ENCODE results near the gene RENBP. TPM values are rescaled to one million over a fixed set of nuclear protein-coding genes. Genes with fewer than 3 reads are reported as not detected.

The RENBP gene
- total RNA-seq, 2 donors from 2014 or later, result 12.0 to 17.5 TPM

- no peak for TF ChIP-seq CTCF (conservative IDR thresholded peaks at IDR 0.05)
- H3K4me3 ChIP-seq (ENCODE audit: low read length), result peak overlapping the region; percentile 85
- WGBS, 2 experiments (ENCODE audit: insufficient coverage in 1 of 2, insufficient read length in 1 of 2), result 1 to 4% methylated on average over 13 to 33 of the region's 33 CpGs
- Mint-ChIP-seq H3K4me3 (peak overlapping the region; percentile 79), H3K9me3 (peaks cover 71% of the 10 kb centered on the region), H3K27me3 (ENCODE audit: insufficient read depth) (peaks cover 1% of the 10 kb centered on the region), H3K4me1 (peaks cover 5% of the 10 kb centered on the region), H3K27ac (peak overlapping the region; percentile 58), H3K36me3 (ENCODE audit: low read depth) (peaks cover 14% of the 10 kb centered on the region)
- DNase-seq, result no peak
- no peaks in the 10 kb centered on the region for H3K4me1 ChIP-seq (ENCODE audit: control insufficient read depth, insufficient read depth, low read length)
- H3K27me3 ChIP-seq (ENCODE audit: control insufficient read depth, insufficient read depth, low read length, poor library complexity, severe bottlenecking), result no peaks in the 10 kb centered on the region
- peaks cover 8% of the 10 kb centered on the region for H3K36me3 ChIP-seq (ENCODE audit: control insufficient read depth, insufficient read depth, low read length)
- H3K9me3 ChIP-seq (ENCODE audit: control insufficient read depth, low read length), result no peaks in the 10 kb centered on the region
- no peak overlapping the region for H3K27ac ChIP-seq (ENCODE audit: low read depth, low read length)
- peak overlapping the region; percentile 38 for H3K9ac ChIP-seq (ENCODE audit: extremely low read depth, low read length, poor library complexity, severe bottlenecking)
Measured at GRCh38 chrX:153934148-153934761, 10.2 kb downstream of the RENBP start.

GRCh38 chrX:153933748-153934147 is 10.7 kb downstream of the RENBP start:
- Mint-ChIP-seq H3K27ac (peak overlapping the region; percentile 48), H3K4me3 (peak overlapping the region; percentile 79), H3K9me3 (peaks cover 72% of the 10 kb centered on the region), H3K4me1 (peaks cover 5% of the 10 kb centered on the region), H3K36me3 (ENCODE audit: low read depth) (peaks cover 15% of the 10 kb centered on the region), H3K27me3 (ENCODE audit: insufficient read depth) (peaks cover 1% of the 10 kb centered on the region)
- H3K9me3 ChIP-seq (ENCODE audit: control insufficient read depth, low read length), result no peaks in the 10 kb centered on the region
- no peak for TF ChIP-seq CTCF (conservative IDR thresholded peaks at IDR 0.05)
- H3K36me3 ChIP-seq (ENCODE audit: control insufficient read depth, insufficient read depth, low read length), result peaks cover 8% of the 10 kb centered on the region
- WGBS, 2 experiments (ENCODE audit: insufficient coverage in 1 of 2, insufficient read length in 1 of 2), result 66 to 90% methylated on average over 2 to 5 of the region's 7 CpGs
- no peak overlapping the region for H3K27ac ChIP-seq (ENCODE audit: low read depth, low read length)
- peak overlapping the region; percentile 85 for H3K4me3 ChIP-seq (ENCODE audit: low read length)
- H3K27me3 ChIP-seq (ENCODE audit: control insufficient read depth, insufficient read depth, low read length, poor library complexity, severe bottlenecking), result no peaks in the 10 kb centered on the region
- H3K4me1 ChIP-seq (ENCODE audit: control insufficient read depth, insufficient read depth, low read length), result no peaks in the 10 kb centered on the region
- no peak for DNase-seq
- H3K9ac ChIP-seq (ENCODE audit: extremely low read depth, low read length, poor library complexity, severe bottlenecking), result peak overlapping the region; percentile 38

GRCh38 chrX:153932220-153932915 is 12.1 kb downstream of the RENBP start:
- no peak overlapping the region for H3K4me3 ChIP-seq (ENCODE audit: low read length)
- peaks cover 8% of the 10 kb centered on the region for H3K36me3 ChIP-seq (ENCODE audit: control insufficient read depth, insufficient read depth, low read length)
- Mint-ChIP-seq H3K36me3 (ENCODE audit: low read depth) (peaks cover 15% of the 10 kb centered on the region), H3K4me3 (no peak overlapping the region), H3K27ac (no peak overlapping the region), H3K9me3 (peaks cover 70% of the 10 kb centered on the region), H3K4me1 (peaks cover 7% of the 10 kb centered on the region), H3K27me3 (ENCODE audit: insufficient read depth) (peaks cover 1% of the 10 kb centered on the region)
- no peaks in the 10 kb centered on the region for H3K4me1 ChIP-seq (ENCODE audit: control insufficient read depth, insufficient read depth, low read length)
- 80 to 93% methylated on average over 1 to 11 of the region's 13 CpGs for WGBS, 2 experiments (ENCODE audit: insufficient coverage in 1 of 2, insufficient read length in 1 of 2)
- TF ChIP-seq CTCF (conservative IDR thresholded peaks at IDR 0.05), result no peak
- no peaks in the 10 kb centered on the region for H3K27me3 ChIP-seq (ENCODE audit: control insufficient read depth, insufficient read depth, low read length, poor library complexity, severe bottlenecking)
- H3K9ac ChIP-seq (ENCODE audit: extremely low read depth, low read length, poor library complexity, severe bottlenecking), result no peak overlapping the region
- no peak for DNase-seq
- no peak overlapping the region for H3K27ac ChIP-seq (ENCODE audit: low read depth, low read length)
- H3K9me3 ChIP-seq (ENCODE audit: control insufficient read depth, low read length), result no peaks in the 10 kb centered on the region
